IPS-18a (cell line): Measurements from ENCODE around the gene OVOL2.
A peak's percentile ranks its signal among the peaks of the same experiment; 100 is the strongest.
"Not testable (repeated sequence)": the region's sequence is repeated elsewhere in the genome, so short reads cannot be mapped to it uniquely, and the experiment has no call there.

Experiments used
- H3K27ac ChIP-seq: one replicate; pipeline ENCODE4 v1.5.1; 2013; ENCODE audit warnings: low read length
- H3K27me3 ChIP-seq: one replicate; pipeline ENCODE4 v1.6.1; 2013; ENCODE audit warnings: mild to moderate bottlenecking, low read length; ENCODE audit not compliant: control insufficient read depth, insufficient read depth
- H3K36me3 ChIP-seq: one replicate; pipeline ENCODE4 v1.6.1; 2013; ENCODE audit warnings: low read depth, low read length; ENCODE audit not compliant: control insufficient read depth
- H3K4me1 ChIP-seq: one replicate; pipeline ENCODE4 v1.6.1; 2013; ENCODE audit warnings: low read depth, low read length; ENCODE audit not compliant: control insufficient read depth
- H3K4me3 ChIP-seq: one replicate; pipeline ENCODE4 v1.5.1; 2013; ENCODE audit warnings: low read length
- H3K9ac ChIP-seq: one replicate; pipeline ENCODE4 v1.6.1; 2013; ENCODE audit warnings: mild to moderate bottlenecking, low read length, moderate library complexity
- H3K9me3 ChIP-seq: one replicate; pipeline ENCODE4 v1.6.1; 2013; ENCODE audit warnings: low read depth, low read length; ENCODE audit not compliant: control insufficient read depth

OVOL2 gene

GRCh38 chr20:18057101-18057993, at the start of gene OVOL2:
OVOL2 (minus strand) TSS chr20:18057916; CDS start chr20:18057634, 282 bp downstream.
- no peaks in the 10 kb centered on the region for H3K9me3 ChIP-seq
- H3K4me3 ChIP-seq = peak within 1 kb of the TSS; percentile 59
- H3K27me3 ChIP-seq = peaks cover 71% of the 10 kb centered on the region
- no peak within 1 kb of the TSS for H3K27ac ChIP-seq
- H3K9ac ChIP-seq = no peak within 1 kb of the TSS
- no peaks in the 10 kb centered on the region for H3K36me3 ChIP-seq
- peaks cover 4% of the 10 kb centered on the region for H3K4me1 ChIP-seq

GRCh38 chr20:18103497-18103896, 45.8 kb upstream of the OVOL2 start:
- no peaks in the 10 kb centered on the region for H3K4me1 ChIP-seq
- no peak overlapping the region for H3K9ac ChIP-seq
- no peaks in the 10 kb centered on the region for H3K9me3 ChIP-seq
- H3K4me3 ChIP-seq = no peak overlapping the region
- no peak overlapping the region for H3K27ac ChIP-seq
- H3K36me3 ChIP-seq = no peaks in the 10 kb centered on the region
- no peaks in the 10 kb centered on the region for H3K27me3 ChIP-seq

GRCh38 chr20:18101125-18101810, 43.6 kb upstream of the OVOL2 start:
- Histone ChIP-seq H3K36me3 (no peaks in the 10 kb centered on the region), H3K9ac (no peak overlapping the region), H3K4me3 (no peak overlapping the region), H3K4me1 (no peaks in the 10 kb centered on the region), H3K27me3 (no peaks in the 10 kb centered on the region), H3K9me3 (no peaks in the 10 kb centered on the region), H3K27ac (no peak overlapping the region)

- H3K9ac ChIP-seq, H3K4me1 ChIP-seq, H3K27ac ChIP-seq, H3K4me3 ChIP-seq, H3K36me3 ChIP-seq, H3K9me3 ChIP-seq, H3K27me3 ChIP-seq: not testable (repeated sequence)
These were observed 42.9 kb upstream of the OVOL2 start for GRCh38 chr20:18100569-18100968.

- Histone ChIP-seq H3K9me3 (no peaks in the 10 kb centered on the region), H3K4me1 (no peaks in the 10 kb centered on the region), H3K4me3 (no peak overlapping the region), H3K36me3 (no peaks in the 10 kb centered on the region), H3K9ac (no peak overlapping the region), H3K27ac (no peak overlapping the region), H3K27me3 (no peaks in the 10 kb centered on the region)
These were observed 36.5 kb upstream of the OVOL2 start for GRCh38 chr20:18094191-18094590.

- Histone ChIP-seq H3K9me3 (no peaks in the 10 kb centered on the region), H3K27ac (no peak overlapping the region), H3K4me1 (no peaks in the 10 kb centered on the region), H3K36me3 (no peaks in the 10 kb centered on the region), H3K27me3 (no peaks in the 10 kb centered on the region), H3K9ac (no peak overlapping the region), H3K4me3 (no peak overlapping the region)
These were observed 35.7 kb upstream of the OVOL2 start for GRCh38 chr20:18093388-18093787.

- no peak overlapping the region for H3K4me3 ChIP-seq
- no peaks in the 10 kb centered on the region for H3K36me3 ChIP-seq
- no peaks in the 10 kb centered on the region for H3K27me3 ChIP-seq
- no peak overlapping the region for H3K9ac ChIP-seq
- no peak overlapping the region for H3K27ac ChIP-seq
- H3K9me3 ChIP-seq = no peaks in the 10 kb centered on the region
- no peaks in the 10 kb centered on the region for H3K4me1 ChIP-seq
These were observed 35.2 kb upstream of the OVOL2 start for GRCh38 chr20:18092890-18093289.

GRCh38 chr20:18091623-18092022, 33.9 kb upstream of the OVOL2 start:
- Histone ChIP-seq H3K4me1 (peaks cover 6% of the 10 kb centered on the region), H3K36me3 (no peaks in the 10 kb centered on the region), H3K4me3 (no peak overlapping the region), H3K27me3 (no peaks in the 10 kb centered on the region), H3K9ac (no peak overlapping the region), H3K9me3 (no peaks in the 10 kb centered on the region), H3K27ac (no peak overlapping the region)

GRCh38 chr20:18090477-18090876, 32.8 kb upstream of the OVOL2 start:
- Histone ChIP-seq H3K9me3 (no peaks in the 10 kb centered on the region), H3K27me3 (no peaks in the 10 kb centered on the region), H3K9ac (no peak overlapping the region), H3K36me3 (no peaks in the 10 kb centered on the region), H3K27ac (no peak overlapping the region), H3K4me1 (peaks cover 6% of the 10 kb centered on the region), H3K4me3 (no peak overlapping the region)

GRCh38 chr20:18090044-18090443, 32.3 kb upstream of the OVOL2 start:
- Histone ChIP-seq H3K36me3 (no peaks in the 10 kb centered on the region), H3K9ac (no peak overlapping the region), H3K27ac (no peak overlapping the region), H3K27me3 (no peaks in the 10 kb centered on the region), H3K4me1 (peaks cover 6% of the 10 kb centered on the region), H3K9me3 (no peaks in the 10 kb centered on the region), H3K4me3 (no peak overlapping the region)

- H3K4me3 ChIP-seq, H3K4me1 ChIP-seq, H3K9me3 ChIP-seq, H3K27me3 ChIP-seq, H3K9ac ChIP-seq, H3K27ac ChIP-seq, H3K36me3 ChIP-seq: not testable (repeated sequence)
These were observed 31.1 kb upstream of the OVOL2 start for GRCh38 chr20:18088841-18089240.

- H3K27me3 ChIP-seq, H3K9ac ChIP-seq, H3K36me3 ChIP-seq, H3K9me3 ChIP-seq, H3K4me1 ChIP-seq, H3K27ac ChIP-seq, H3K4me3 ChIP-seq: not testable (repeated sequence)
These were observed 30.6 kb upstream of the OVOL2 start for GRCh38 chr20:18088298-18088697.
